BE2C (cell line): ENCODE results near the gene NPFFR2. TPM values are rescaled to one million over a fixed set of nuclear protein-coding genes. Genes with fewer than 3 reads are reported as not detected.

ENCODE experiments used
- DNase-seq: peaks from one replicate; pipeline ENCODE4 v3.0.0-alpha.2; 2020
- H3K27me3 ChIP-seq: fragments of 250-450 bp; sonication (Bioruptor Pico); 2 replicates; pipeline ENCODE4 v1.5.1; 2020; ENCODE audit warnings: mild to moderate bottlenecking
- H3K36me3 ChIP-seq: fragments of 250-450 bp; sonication (Bioruptor Pico); 2 replicates; pipeline ENCODE4 v1.5.1; 2020; ENCODE audit warnings: mild to moderate bottlenecking
- H3K4me1 ChIP-seq: fragments of 250-450 bp; sonication (Bioruptor Pico); 2 replicates; pipeline ENCODE4 v1.5.1; 2020
- H3K4me3 ChIP-seq: 2 replicates; pipeline ENCODE4 v1.5.1; 2011; ENCODE audit warnings: low read depth, low read length
- H3K9me3 ChIP-seq: fragments of 250-450 bp; sonication (Bioruptor Pico); 2 replicates; pipeline ENCODE4 v1.5.1; 2020
- CTCF ChIP-seq: IDR thresholded peaks from 2 replicates; pipeline ENCODE4 v1.5.1; 2012; ENCODE audit warnings: mild to moderate bottlenecking, low read depth, low read length
- polyA plus RNA-seq: library from polyadenylated mRNA; unstranded; fragments of >200 nt; gene quantifications from one replicate; pipeline ENCODE4 v1.2.1, GENCODE V29; 2012; ENCODE audit warnings: low read depth, missing spikeins; ENCODE audit not compliant: insufficient read length, insufficient read depth

Gene NPFFR2
- polyA plus RNA-seq = not detected

- peaks cover 19% of the 10 kb centered on the region for H3K27me3 ChIP-seq
- no peak within 1 kb of the TSS for H3K4me3 ChIP-seq
- no peaks in the 10 kb centered on the region for H3K4me1 ChIP-seq
- H3K9me3 ChIP-seq = no peaks in the 10 kb centered on the region
- DNase-seq = peak; percentile 15
- no peaks in the 10 kb centered on the region for H3K36me3 ChIP-seq
- TF ChIP-seq CTCF = no peak
These were observed at the start of gene NPFFR2 for GRCh38 chr4:72031868-72032608. Gene NPFFR2 (plus strand): TSS chr4:72032000. CDS start chr4:72128592, 96,592 bp downstream.

- H3K4me1 ChIP-seq = no peaks in the 10 kb centered on the region
- H3K9me3 ChIP-seq = no peaks in the 10 kb centered on the region
- no peak for DNase-seq
- no peaks in the 10 kb centered on the region for H3K27me3 ChIP-seq
- no peaks in the 10 kb centered on the region for H3K36me3 ChIP-seq
- H3K4me3 ChIP-seq = no peak overlapping the region
- no peak for TF ChIP-seq CTCF
These were observed 39.1 kb upstream of the NPFFR2 start for GRCh38 chr4:71992571-71993312.

- Histone ChIP-seq H3K9me3 (no peaks in the 10 kb centered on the region), H3K27me3 (no peaks in the 10 kb centered on the region), H3K4me1 (no peaks in the 10 kb centered on the region)
These were observed 37.2 kb upstream of the NPFFR2 start for GRCh38 chr4:71994559-71994958.

GRCh38 chr4:71995297-71995696 is 36.5 kb upstream of the NPFFR2 start:
- Histone ChIP-seq H3K9me3 (no peaks in the 10 kb centered on the region), H3K27me3 (no peaks in the 10 kb centered on the region), H3K36me3 (no peaks in the 10 kb centered on the region), H3K4me3 (no peak overlapping the region), H3K4me1 (no peaks in the 10 kb centered on the region)
- no peak for DNase-seq
- no peak for TF ChIP-seq CTCF

More at GRCh38 chr4:71994559-71994958, 37.2 kb upstream of the NPFFR2 start:
- Histone ChIP-seq H3K36me3 (no peaks in the 10 kb centered on the region), H3K4me3 (no peak overlapping the region)
- DNase-seq = no peak
- TF ChIP-seq CTCF = no peak

GRCh38 chr4:72006586-72006985 is 25.2 kb upstream of the NPFFR2 start:
- DNase-seq = no peak
- Histone ChIP-seq H3K27me3 (no peaks in the 10 kb centered on the region), H3K36me3 (no peaks in the 10 kb centered on the region), H3K9me3 (no peaks in the 10 kb centered on the region), H3K4me1 (no peaks in the 10 kb centered on the region), H3K4me3 (no peak overlapping the region)
- TF ChIP-seq CTCF = no peak

GRCh38 chr4:72011906-72012305 is 19.9 kb upstream of the NPFFR2 start:
- Histone ChIP-seq H3K9me3 (no peaks in the 10 kb centered on the region), H3K27me3 (no peaks in the 10 kb centered on the region), H3K36me3 (no peaks in the 10 kb centered on the region), H3K4me3 (no peak overlapping the region), H3K4me1 (no peaks in the 10 kb centered on the region)
- no peak for TF ChIP-seq CTCF
- no peak for DNase-seq
